MM.1S (cell line): Measurements from ENCODE around the gene CEP290.

Experiments used
- DNase-seq: peaks from one replicate; pipeline ENCODE4 v3.0.0-alpha.2; 2015
- H2AFZ ChIP-seq: fragments of 300-600 bp; sonication (generic); 2 replicates; pipeline ENCODE4 v1.6.0; 2016; ENCODE audit warnings: antibody characterized with exemption, low read length
- H3F3A ChIP-seq: fragments of 300-600 bp; sonication (generic); 2 replicates; pipeline ENCODE4 v1.6.1; 2016; ENCODE audit warnings: mild to moderate bottlenecking, antibody characterized with exemption, low read length, moderate library complexity, mixed read lengths; ENCODE audit not compliant: insufficient read depth
- H3K27ac ChIP-seq: fragments of 300-600 bp; sonication (generic); 2 replicates; pipeline ENCODE4 v1.5.1; 2016; ENCODE audit warnings: mild to moderate bottlenecking, low read length
- H3K27me3 ChIP-seq: fragments of 300-600 bp; sonication (generic); replicated peaks from 2 replicates; pipeline ENCODE4 v1.6.0; 2016; ENCODE audit warnings: low read length; ENCODE audit not compliant: insufficient read depth
- H3K36me3 ChIP-seq: fragments of 300-600 bp; sonication (generic); replicated peaks from 2 replicates; pipeline ENCODE4 v1.6.1; 2016; ENCODE audit warnings: mild to moderate bottlenecking, low read length, mixed read lengths; ENCODE audit not compliant: insufficient read depth
- H3K4me1 ChIP-seq: fragments of 300-600 bp; sonication (generic); 2 replicates; pipeline ENCODE4 v1.6.1; 2016; ENCODE audit warnings: low read length, mixed read lengths
- H3K4me2 ChIP-seq: fragments of 300-600 bp; sonication (generic); 2 replicates; pipeline ENCODE4 v1.6.0; 2016; ENCODE audit warnings: low read depth, low read length
- H3K4me3 ChIP-seq: fragments of 300-600 bp; sonication (generic); 2 replicates; pipeline ENCODE4 v1.5.1; 2016; ENCODE audit warnings: low read length, mixed read lengths
- H3K79me2 ChIP-seq: fragments of 300-600 bp; sonication (generic); 2 replicates; pipeline ENCODE4 v1.6.1; 2016; ENCODE audit warnings: mixed run types, low read length, mixed read lengths
- H3K9ac ChIP-seq: fragments of 300-600 bp; sonication (generic); 2 replicates; pipeline ENCODE4 v1.6.1; 2016; ENCODE audit warnings: low read length, mixed read lengths
- H3K9me2 ChIP-seq: fragments of 300-600 bp; sonication (generic); replicated peaks from 2 replicates; pipeline ENCODE4 v1.6.1; 2016; ENCODE audit warnings: mild to moderate bottlenecking, low read length, mixed read lengths; ENCODE audit not compliant: insufficient read depth
- H3K9me3 ChIP-seq: fragments of 300-600 bp; sonication (generic); replicated peaks from 2 replicates; pipeline ENCODE4 v1.6.1; 2016; ENCODE audit warnings: mild to moderate bottlenecking, low read length, mixed read lengths; ENCODE audit not compliant: insufficient read depth
- H4K20me1 ChIP-seq: fragments of 300-600 bp; sonication (generic); 2 replicates; pipeline ENCODE4 v1.6.1; 2016; ENCODE audit warnings: mild to moderate bottlenecking, low read length, moderate library complexity, mixed read lengths; ENCODE audit not compliant: insufficient read depth
- EZH2 ChIP-seq: fragments of 300-600 bp; sonication (generic); optimal IDR thresholded peaks from 2 replicates; pipeline ENCODE3; 2017; ENCODE audit warnings: low read depth, mild to moderate bottlenecking, antibody characterized with exemption, low read length, mixed read lengths
- EZH2phosphoT487 ChIP-seq: fragments of 300-600 bp; sonication (generic); IDR thresholded peaks from 2 replicates; pipeline ENCODE4 v1.6.1; 2018; ENCODE audit warnings: antibody characterized with exemption, low read length
- TF ChIP-seq, protein P1 (sequence below): fragments of 300-600 bp; sonication (generic); IDR thresholded peaks from 2 replicates; pipeline ENCODE4 v1.5.1; 2016; ENCODE audit warnings: antibody characterized with exemption, low read length, mixed read lengths

CEP290 gene

DNA sequence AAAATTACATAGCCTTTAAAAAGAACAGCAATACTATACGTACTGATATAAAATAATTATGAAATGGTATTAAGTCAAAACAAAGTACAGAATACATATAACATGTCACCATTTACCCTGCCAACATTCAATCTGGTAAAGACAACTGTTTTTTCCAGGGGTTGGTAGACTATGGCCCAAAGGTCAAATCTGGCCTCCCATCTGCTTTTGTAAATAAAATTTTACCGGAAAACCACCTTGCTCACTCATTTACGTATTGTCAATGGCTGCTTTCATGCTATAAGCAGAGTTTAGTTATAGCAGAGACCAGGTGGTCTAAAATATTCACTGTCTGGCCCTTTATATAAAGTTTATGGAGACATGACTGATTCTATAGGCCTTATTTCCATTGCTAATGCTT lies 14.0 kb downstream of the CEP290 start:
- Histone ChIP-seq H3K36me3 (no peaks in the 10 kb centered on the region; the same call in 1 of the 2 replicates), H3K4me3 (no peak overlapping the region), H3K9ac (no peak overlapping the region), H3F3A (no peaks in the 10 kb centered on the region), H2AFZ (no peak overlapping the region), H3K79me2 (no peaks in the 10 kb centered on the region), H3K27ac (no peak overlapping the region), H3K9me3 (no peaks in the 10 kb centered on the region), H3K27me3 (no peaks in the 10 kb centered on the region), H4K20me1 (no peaks in the 10 kb centered on the region), H3K4me1 (0 out of 2 replicates have a peak, but pooled peaks cover 5% of the 10 kb centered on the region), H3K9me2 (no peaks in the 10 kb centered on the region), H3K4me2 (no peak overlapping the region)
- no peak for DNase-seq
- no peak for TF ChIP-seq EZH2phosphoT487
- TF ChIP-seq, protein P1, sequence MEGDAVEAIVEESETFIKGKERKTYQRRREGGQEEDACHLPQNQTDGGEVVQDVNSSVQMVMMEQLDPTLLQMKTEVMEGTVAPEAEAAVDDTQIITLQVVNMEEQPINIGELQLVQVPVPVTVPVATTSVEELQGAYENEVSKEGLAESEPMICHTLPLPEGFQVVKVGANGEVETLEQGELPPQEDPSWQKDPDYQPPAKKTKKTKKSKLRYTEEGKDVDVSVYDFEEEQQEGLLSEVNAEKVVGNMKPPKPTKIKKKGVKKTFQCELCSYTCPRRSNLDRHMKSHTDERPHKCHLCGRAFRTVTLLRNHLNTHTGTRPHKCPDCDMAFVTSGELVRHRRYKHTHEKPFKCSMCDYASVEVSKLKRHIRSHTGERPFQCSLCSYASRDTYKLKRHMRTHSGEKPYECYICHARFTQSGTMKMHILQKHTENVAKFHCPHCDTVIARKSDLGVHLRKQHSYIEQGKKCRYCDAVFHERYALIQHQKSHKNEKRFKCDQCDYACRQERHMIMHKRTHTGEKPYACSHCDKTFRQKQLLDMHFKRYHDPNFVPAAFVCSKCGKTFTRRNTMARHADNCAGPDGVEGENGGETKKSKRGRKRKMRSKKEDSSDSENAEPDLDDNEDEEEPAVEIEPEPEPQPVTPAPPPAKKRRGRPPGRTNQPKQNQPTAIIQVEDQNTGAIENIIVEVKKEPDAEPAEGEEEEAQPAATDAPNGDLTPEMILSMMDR: no peak
- TF ChIP-seq EZH2: no peak

DNA sequence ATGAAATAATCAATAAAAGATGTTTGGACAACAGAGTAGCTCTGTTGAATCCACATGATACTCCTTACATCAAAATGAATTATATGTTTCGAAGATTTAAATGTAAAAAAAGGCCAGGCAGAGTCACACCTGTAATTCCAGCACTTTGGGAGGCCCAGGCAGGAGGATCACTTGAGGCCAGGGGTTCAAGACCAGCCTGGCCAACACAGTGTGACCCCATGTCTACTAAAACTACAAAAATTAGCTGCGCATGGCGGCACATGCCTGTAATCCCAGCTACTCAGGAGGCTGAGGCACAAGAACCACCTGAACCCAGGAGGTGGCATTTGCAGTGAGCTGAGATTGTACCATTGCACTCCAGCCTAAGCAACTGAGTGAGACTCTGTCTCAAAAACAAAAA lies 14.8 kb downstream of the CEP290 start:
- no peaks in the 10 kb centered on the region for H3K79me2 ChIP-seq
- TF ChIP-seq EZH2: no peak
- no peak for DNase-seq
- no peak overlapping the region for H3K4me3 ChIP-seq
- H3K4me2 ChIP-seq: no peak overlapping the region
- H3K9me3 ChIP-seq: no peaks in the 10 kb centered on the region
- H3K27me3 ChIP-seq: no peaks in the 10 kb centered on the region
- no peak overlapping the region for H2AFZ ChIP-seq
- H3K9me2 ChIP-seq: no peaks in the 10 kb centered on the region
- H3K9ac ChIP-seq: no peak overlapping the region
- no peaks in the 10 kb centered on the region for H4K20me1 ChIP-seq
- no peaks in the 10 kb centered on the region for H3K4me1 ChIP-seq
- no peak overlapping the region for H3K27ac ChIP-seq
- H3K36me3 ChIP-seq: no peaks in the 10 kb centered on the region; the same call in 1 of the 2 replicates
- no peaks in the 10 kb centered on the region for H3F3A ChIP-seq

DNA sequence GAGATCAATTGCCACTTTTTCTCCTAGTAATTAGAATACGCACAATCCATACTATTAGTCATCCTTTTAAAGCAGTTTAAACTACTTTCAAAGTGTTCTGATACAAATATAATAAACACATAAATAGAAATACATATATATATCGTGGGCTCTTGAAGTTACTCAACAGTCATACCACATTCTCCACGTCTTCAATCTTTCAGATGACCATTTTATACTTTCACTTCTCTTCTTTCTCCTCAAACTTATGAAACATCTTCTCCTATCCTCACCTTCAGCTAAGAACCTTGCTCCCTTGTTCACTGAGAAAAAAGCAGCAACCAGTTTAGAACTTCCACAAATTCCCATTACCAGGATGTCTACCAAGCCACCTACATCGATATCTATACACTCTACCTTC lies 19.2 kb downstream of the CEP290 start:
- H3F3A ChIP-seq: no peaks in the 10 kb centered on the region
- H2AFZ ChIP-seq: no peak overlapping the region
- H3K4me3 ChIP-seq: no peak overlapping the region
- no peak for TF ChIP-seq EZH2
- TF ChIP-seq EZH2phosphoT487: no peak
- TF ChIP-seq, protein P1: no peak
- no peaks in the 10 kb centered on the region for H3K9me2 ChIP-seq
- H3K9ac ChIP-seq: no peak overlapping the region
- no peaks in the 10 kb centered on the region; the same call in 1 of the 2 replicates for H3K36me3 ChIP-seq
- no peak for DNase-seq
- H3K4me2 ChIP-seq: no peak overlapping the region
- no peaks in the 10 kb centered on the region for H3K27me3 ChIP-seq
- H4K20me1 ChIP-seq: no peaks in the 10 kb centered on the region
- no peaks in the 10 kb centered on the region for H3K79me2 ChIP-seq
- no peaks in the 10 kb centered on the region for H3K4me1 ChIP-seq
- H3K27ac ChIP-seq: no peak overlapping the region
- no peaks in the 10 kb centered on the region for H3K9me3 ChIP-seq

DNA sequence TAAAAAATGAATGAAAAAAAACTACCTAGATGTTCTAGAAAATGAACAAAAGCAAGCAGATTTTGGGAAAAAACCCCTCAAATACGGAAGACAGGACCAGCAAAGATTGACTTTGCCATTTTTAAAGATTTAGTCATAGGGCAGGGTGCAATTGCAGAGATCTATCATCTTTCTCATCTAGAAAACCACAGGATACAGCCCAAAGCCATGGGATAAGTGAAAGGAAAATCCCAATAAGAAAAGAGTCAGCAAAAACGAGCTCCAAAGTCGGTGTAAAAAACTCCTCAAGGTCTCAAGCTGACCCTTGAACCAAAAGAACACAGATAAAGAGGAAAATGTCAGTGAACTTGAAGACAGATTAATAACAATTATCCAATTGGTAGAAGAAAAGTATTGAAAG lies 28.0 kb downstream of the CEP290 start:
- no peaks in the 10 kb centered on the region for H3K27me3 ChIP-seq
- H3K27ac ChIP-seq: no peak overlapping the region
- H3K9ac ChIP-seq: no peak overlapping the region
- H3K36me3 ChIP-seq: no peaks in the 10 kb centered on the region; the same call in 1 of the 2 replicates
- TF ChIP-seq EZH2phosphoT487 (no peak), EZH2 (no peak)
- TF ChIP-seq, protein P1: no peak
- H3K79me2 ChIP-seq: no peaks in the 10 kb centered on the region
- no peak for DNase-seq
- no peaks in the 10 kb centered on the region for H3F3A ChIP-seq
- H2AFZ ChIP-seq: no peak overlapping the region
- H3K9me3 ChIP-seq: no peaks in the 10 kb centered on the region
- H3K4me2 ChIP-seq: no peak overlapping the region
- H4K20me1 ChIP-seq: no peaks in the 10 kb centered on the region
- no peaks in the 10 kb centered on the region for H3K4me1 ChIP-seq
- no peak overlapping the region for H3K4me3 ChIP-seq
- no peaks in the 10 kb centered on the region for H3K9me2 ChIP-seq
